Fibroblast of pulmonary artery (primary cell): Measurements from ENCODE around the gene COL6A3.

Source experiments
- DNase-seq: peaks from one replicate; pipeline ENCODE4 v3.0.0-alpha.2; 2010; ENCODE audit warnings: low read depth
- H3K4me3 ChIP-seq: replicated peaks from 2 replicates; pipeline ENCODE4 v1.5.1; 2011; ENCODE audit warnings: low read depth, mild to moderate bottlenecking, control low read depth, low read length, moderate library complexity
- TF ChIP-seq, protein P1 (sequence below): IDR thresholded peaks from 2 replicates; pipeline ENCODE4 v1.5.1; 2011; ENCODE audit warnings: mild to moderate bottlenecking, control low read depth, low read length, inconsistent platforms; ENCODE audit errors: missing control alignments

COL6A3 gene

DNA sequence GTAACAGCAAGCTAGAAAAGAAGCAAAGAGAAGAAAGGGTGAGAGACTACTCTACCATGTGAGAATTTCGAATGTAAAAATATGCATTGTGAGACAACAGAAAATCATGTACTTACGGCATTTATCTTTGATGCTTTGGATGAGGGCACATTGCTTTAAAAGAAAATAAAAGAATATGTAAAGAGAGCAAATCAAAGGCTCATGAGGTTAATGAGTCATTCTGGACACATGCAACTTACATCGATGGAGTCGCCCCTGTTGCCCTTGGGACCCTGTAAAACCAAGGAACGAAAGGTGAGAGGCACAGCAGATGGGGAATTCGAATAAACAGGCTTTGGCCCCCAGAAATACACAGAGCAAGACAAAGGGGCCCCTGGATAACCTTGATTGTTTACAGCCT lies 69.0 kb downstream of the COL6A3 start:
- no peak overlapping the region for H3K4me3 ChIP-seq
- DNase-seq: no peak
- TF ChIP-seq, protein P1, sequence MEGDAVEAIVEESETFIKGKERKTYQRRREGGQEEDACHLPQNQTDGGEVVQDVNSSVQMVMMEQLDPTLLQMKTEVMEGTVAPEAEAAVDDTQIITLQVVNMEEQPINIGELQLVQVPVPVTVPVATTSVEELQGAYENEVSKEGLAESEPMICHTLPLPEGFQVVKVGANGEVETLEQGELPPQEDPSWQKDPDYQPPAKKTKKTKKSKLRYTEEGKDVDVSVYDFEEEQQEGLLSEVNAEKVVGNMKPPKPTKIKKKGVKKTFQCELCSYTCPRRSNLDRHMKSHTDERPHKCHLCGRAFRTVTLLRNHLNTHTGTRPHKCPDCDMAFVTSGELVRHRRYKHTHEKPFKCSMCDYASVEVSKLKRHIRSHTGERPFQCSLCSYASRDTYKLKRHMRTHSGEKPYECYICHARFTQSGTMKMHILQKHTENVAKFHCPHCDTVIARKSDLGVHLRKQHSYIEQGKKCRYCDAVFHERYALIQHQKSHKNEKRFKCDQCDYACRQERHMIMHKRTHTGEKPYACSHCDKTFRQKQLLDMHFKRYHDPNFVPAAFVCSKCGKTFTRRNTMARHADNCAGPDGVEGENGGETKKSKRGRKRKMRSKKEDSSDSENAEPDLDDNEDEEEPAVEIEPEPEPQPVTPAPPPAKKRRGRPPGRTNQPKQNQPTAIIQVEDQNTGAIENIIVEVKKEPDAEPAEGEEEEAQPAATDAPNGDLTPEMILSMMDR: no peak

DNA sequence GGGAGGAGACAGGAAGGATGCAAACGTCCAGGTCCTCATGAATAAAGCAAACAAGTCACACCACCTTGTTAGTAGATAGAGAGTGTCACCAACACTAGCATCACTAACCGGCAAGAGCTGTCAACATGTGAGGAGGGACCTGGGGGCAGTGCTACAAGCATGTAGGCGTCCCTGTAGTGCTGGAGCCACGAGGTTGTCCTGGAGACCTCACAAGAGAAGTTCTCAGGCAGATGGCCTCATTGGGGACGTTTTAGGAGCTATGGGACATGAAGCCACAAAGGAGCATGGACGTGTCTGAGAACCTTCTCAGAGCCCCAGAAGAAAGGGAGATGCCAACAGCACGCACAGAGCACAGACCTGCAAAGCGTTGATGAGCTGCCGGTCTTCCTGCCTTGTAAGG lies 70.0 kb downstream of the COL6A3 start:
- TF ChIP-seq, protein P1: no peak
- DNase-seq: no peak
- no peak overlapping the region for H3K4me3 ChIP-seq

DNA sequence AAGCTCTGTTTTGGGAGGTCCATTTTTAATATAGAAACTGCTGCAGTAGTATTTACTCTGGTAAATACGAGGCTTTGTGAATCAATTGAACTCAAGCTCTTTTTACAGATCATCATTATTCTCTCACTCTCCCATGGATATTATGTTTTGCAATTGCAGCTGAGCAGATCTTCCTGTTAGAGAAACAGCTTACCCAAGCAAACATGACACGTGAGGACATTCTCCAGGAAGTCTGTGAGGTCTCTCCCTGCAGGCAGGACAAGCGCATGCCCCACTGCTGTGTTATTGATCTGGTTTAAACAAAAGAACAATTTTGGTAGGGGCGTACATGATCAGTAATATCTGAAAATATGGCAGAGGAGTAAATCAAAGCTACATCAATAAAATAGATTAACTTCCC lies 72.1 kb downstream of the COL6A3 start:
- no peak overlapping the region for H3K4me3 ChIP-seq
- TF ChIP-seq, protein P1: no peak
- DNase-seq: peak; percentile 52

DNA sequence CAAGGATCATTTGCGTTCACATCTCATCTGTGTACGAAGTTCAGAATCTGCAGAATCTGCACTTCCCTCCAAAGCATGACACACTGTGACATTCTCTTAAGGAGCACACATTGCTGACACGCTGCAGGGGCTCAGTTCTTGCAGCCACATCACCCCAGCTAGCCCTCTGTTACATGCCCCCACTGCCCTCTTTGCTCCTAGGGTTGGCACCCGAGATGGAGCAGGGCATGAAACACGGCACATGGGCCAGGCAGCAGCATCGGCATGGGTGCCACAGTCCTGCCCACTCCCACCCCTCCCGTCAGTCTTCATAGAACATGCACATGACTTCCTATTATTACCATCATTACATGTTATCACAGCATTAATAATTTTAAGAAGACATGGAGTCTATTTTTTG lies 76.4 kb downstream of the COL6A3 start:
- TF ChIP-seq, protein P1: no peak
- no peak for DNase-seq
- no peak overlapping the region for H3K4me3 ChIP-seq

DNA sequence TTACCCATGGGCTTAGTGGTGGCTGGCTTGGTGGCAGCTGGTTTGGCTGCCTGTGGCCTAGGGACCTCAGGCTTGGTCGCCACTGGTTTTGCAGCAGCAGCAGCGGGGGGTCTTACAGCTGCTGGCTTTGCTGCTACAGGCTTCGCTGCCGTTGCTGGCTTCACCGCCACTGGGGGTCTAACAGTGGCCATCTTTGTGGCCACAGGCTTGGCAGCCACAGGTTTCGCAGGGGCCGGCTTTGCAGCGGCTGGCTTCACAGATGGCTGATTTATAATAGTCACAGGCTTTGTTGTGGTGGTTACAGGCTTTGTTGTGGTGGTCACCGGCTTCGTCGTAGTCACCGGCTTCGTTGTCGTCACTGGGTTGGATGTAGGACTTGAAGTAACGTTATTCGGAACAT lies 77.8 kb downstream of the COL6A3 start:
- TF ChIP-seq, protein P1: no peak
- H3K4me3 ChIP-seq: no peak overlapping the region
- no peak for DNase-seq

DNA sequence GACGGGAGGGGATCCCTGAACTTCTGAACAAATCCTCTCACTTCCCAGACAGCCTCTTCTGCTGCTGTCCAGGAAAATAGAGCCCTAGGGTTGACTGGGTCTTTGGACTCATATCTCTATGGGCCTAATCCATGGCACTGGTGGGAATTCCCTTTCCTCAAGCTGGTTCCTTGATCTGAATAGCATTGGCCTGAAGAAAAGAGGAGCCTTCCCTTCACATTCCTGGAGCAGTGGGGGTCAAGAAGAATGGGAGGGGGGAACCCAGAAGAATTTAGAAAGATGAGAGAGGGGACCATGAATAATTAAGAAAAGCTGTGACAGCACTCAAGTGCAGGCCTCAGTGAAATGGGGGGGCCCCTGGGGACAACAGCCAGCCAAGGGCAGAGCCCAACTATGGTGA lies 80.2 kb downstream of the COL6A3 start:
- no peak for DNase-seq
- TF ChIP-seq, protein P1: no peak
- no peak overlapping the region for H3K4me3 ChIP-seq

DNA sequence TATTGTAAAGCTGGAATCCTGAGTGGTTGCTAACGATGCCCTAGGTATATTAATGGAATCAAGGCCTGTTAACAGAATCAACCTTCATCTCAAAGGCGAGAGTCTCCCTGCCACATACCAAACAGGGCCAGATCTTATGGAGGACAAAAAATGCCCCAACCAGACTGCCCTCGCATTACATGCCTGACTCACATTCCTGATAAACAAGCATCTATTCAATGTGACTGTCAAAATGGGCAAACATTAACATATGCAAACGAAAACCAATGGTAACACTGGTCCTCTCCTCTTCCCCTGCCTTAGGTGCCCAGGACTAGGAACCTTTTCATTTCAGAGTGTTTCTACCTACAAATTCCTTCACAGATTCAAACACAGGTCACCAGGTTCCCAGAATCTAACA lies 83.4 kb downstream of the COL6A3 start:
- no peak for DNase-seq
- no peak overlapping the region for H3K4me3 ChIP-seq
- TF ChIP-seq, protein P1: no peak
